Sigmoid colon (tissue), 4 donors: ENCODE results near the gene LRRC3.

Experiments used
- CTCF ChIP-seq, 4 experiments: fragments of 450-650 bp in 3 of 4; fragments of 200-600 bp in 1 of 4; IDR thresholded peaks; one replicate each; pipeline ENCODE4 v1.5.1; 2016 to 2019; ENCODE audit warnings: antibody characterized with exemption in 4 of 4, mild to moderate bottlenecking in 3 of 4, moderate library complexity in 2 of 4
- EP300 ChIP-seq, 4 donors: sonication (generic); formaldehyde crosslinking; IDR thresholded peaks; one replicate each; pipeline ENCODE4 v1.6.1; 2017; ENCODE audit warnings: antibody characterized with exemption in 4 of 4
- POLR2A ChIP-seq, 2 donors: fragments of 450-650 bp; IDR thresholded peaks; one replicate each; pipeline ENCODE4 v1.6.1; 2016; ENCODE audit warnings: antibody characterized with exemption in 2 of 2, mild to moderate bottlenecking in 2 of 2, moderate library complexity in 2 of 2
- POLR2AphosphoS5 ChIP-seq, 4 donors: sonication (generic); formaldehyde crosslinking; IDR thresholded peaks; one replicate each; pipeline ENCODE4 v1.6.1; 2017; ENCODE audit warnings: antibody characterized with exemption in 4 of 4

- TF ChIP-seq POLR2A (IDR thresholded peaks at IDR 0.05) (no peak), CTCF (IDR thresholded peaks at IDR 0.05) (no peak), POLR2AphosphoS5 (IDR thresholded peaks at IDR 0.05) (no peak), EP300 (IDR thresholded peaks at IDR 0.05) (no peak)
Measured at GRCh38 chr21:44443291-44443890, 11.9 kb upstream of the LRRC3 start.
